ENCODE results near the gene C7.
"Not testable (repeated sequence)": the region's sequence is repeated elsewhere in the genome, so short reads cannot be mapped to it uniquely, and the experiment has no call there.

C7 gene

DNA sequence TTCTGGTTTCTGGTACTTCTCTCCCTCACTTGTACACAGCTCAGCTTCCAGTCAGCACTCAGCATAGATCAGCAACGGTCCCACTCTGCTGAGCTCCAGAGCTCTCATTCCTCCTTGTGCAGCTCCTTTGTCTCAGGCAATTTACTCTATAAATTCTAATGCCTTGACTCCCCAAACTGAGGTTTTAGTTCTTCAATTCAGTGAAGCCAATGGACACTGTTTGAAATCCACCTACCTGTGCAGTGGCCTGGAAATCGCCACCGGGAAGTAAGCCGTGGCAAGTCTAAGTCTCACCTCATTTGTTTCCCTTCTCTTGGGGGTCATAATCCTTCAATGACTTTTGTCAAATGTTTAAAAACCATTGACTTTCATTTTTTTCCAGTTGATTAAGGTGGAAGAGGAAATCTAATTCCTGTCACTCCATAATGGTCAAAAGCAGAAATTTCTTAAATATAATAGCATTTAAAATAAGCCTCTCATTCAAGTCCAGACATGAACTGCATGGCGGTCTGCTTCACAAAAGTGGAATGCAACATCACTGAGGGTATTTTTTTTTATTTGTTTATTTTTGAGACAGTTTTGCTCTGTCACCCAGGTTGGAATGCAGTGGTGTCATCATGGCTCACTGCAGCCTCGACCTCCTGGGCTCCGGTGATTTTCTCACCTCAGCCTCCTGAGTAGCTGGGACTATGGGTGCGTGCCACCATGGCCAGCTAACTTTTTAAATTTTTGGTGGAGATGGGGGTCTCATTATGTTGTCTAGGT is 79.6 kb downstream of the C7 start:
- no peak for FAIRE-seq
- no peak for DNase-seq (ENCODE audit: low spot score)

- DNase-seq (ENCODE audit: low spot score) (no peak), FAIRE-seq (no peak)
Observed at GRCh38 chr5:40991168-40991980, 82.1 kb downstream of the C7 start.

- DNase-seq (ENCODE audit: low spot score): no peak
- FAIRE-seq: no peak
Observed at GRCh38 chr5:40991981-40992559, 82.8 kb downstream of the C7 start.

GRCh38 chr5:40995801-40996586 is 86.7 kb downstream of the C7 start:
- FAIRE-seq (no peak), DNase-seq (ENCODE audit: low spot score) (no peak)

DNA sequence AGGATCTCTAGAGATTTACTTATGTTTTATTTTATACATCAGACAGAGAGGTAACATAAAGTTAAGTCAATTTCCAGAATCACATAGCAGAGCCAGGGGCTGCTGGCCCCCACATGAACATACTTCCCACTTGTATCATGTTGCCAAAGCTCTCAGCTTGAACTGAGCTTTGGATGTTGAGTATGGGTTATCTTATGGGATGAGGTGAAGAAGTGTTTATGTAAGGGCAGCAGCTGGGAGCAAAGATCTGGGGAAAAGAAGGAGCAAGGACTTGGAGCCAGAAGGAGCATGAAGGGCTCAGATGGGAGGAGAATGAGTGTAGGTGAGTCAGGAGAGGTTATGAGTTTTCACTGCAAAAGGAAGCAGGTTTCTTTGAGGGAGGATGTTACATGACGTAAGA is 89.8 kb downstream of the C7 start:
- FAIRE-seq (no peak), DNase-seq (ENCODE audit: low spot score) (no peak)

DNA sequence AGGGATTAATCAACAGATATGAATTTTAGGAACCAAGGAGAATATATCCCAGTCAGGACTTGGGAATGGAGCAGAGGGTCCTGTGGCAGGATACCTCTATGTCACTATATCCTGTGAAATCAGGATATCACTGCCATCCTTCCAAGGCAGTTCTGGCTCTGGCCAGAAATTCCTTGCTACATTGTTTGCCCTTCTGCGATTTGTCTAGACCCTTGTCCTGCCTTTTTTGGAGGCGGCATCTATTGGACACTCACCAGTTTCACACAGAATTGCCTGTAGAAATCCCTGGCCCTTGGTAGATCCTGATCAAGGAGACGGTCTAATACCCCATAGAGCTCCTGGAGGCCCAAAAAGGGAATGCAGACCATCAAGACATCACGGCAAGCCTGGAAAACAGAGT is 90.7 kb downstream of the C7 start:
- no peak for DNase-seq (ENCODE audit: low spot score)
- no peak for FAIRE-seq

GRCh38 chr5:41003670-41004376 is 94.5 kb downstream of the C7 start:
- no peak for DNase-seq (ENCODE audit: low spot score)
- no peak for FAIRE-seq

DNA sequence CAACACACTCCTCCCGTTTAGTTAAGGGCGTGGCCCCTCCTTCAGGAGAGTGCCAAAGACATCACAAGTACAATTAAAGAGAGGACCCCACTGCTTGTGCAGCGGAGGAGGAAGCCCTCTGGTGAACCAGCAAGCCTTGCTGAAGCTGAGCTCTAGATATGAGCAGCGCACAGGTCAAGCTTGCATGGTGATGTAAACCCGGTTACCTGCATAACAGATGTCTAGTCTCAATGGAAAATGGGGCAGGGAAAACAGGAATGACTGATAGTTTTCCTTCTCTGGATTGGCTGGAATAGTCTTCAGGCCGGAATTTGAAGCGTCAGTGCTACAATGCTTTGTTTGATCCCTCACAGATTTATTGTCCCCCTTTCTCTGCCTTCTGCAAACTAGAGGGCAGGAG is 95.6 kb downstream of the C7 start:
- DNase-seq (ENCODE audit: low spot score) (no peak), FAIRE-seq (no peak)

- FAIRE-seq (no peak), DNase-seq (ENCODE audit: low spot score) (peak; percentile 35)
Observed at GRCh38 chr5:41009232-41009631, 99.9 kb downstream of the C7 start.

- no peak for FAIRE-seq
- DNase-seq (ENCODE audit: low spot score): no peak
Observed at GRCh38 chr5:41010572-41010971, 101.3 kb downstream of the C7 start.

DNA sequence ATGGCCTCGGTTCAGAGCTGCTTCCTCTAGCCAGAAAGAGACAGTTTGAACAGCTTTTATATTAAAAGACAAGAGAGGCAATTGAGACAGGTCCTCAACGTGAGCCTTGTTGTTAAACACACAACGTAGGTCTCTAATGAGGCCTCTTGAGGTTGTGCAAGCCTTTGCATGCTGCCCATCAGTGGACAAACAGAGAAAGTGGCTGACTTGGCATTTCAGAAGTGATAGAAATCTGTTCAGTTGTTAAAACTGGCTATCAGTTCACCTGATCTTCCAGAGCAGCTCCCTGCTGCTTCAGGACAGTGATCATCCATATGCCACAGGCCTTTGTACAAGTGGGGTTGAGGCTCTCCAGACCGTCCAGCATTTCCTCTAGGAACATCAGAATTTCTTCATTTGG is 103.0 kb downstream of the C7 start:
- DNase-seq (ENCODE audit: low spot score) (no peak), FAIRE-seq (no peak)

- not testable (repeated sequence) for DNase-seq (ENCODE audit: low spot score); FAIRE-seq
Observed at GRCh38 chr5:41022600-41022999, 113.3 kb downstream of the C7 start.
